HG02678 (cell line): ENCODE measurements around the gene SGMS1.
A peak's percentile ranks its signal among the peaks of the same experiment; 100 is the strongest.
"Not testable (repeated sequence)": the region's sequence is repeated elsewhere in the genome, so short reads cannot be mapped to it uniquely, and the experiment has no call there.

Experiments
- ATAC-seq: cut with Tn5 transposase; IDR thresholded peaks from one replicate; pipeline ENCODE4 v1.9.1; 2021; ENCODE audit warnings: mild to moderate bottlenecking, moderate library complexity; ENCODE audit not compliant: unreplicated experiment

Gene SGMS1

GRCh38 chr10:50561816-50562215 lies 61.9 kb downstream of the SGMS1 start:
- ATAC-seq = no peak

GRCh38 chr10:50561266-50561665 lies 62.5 kb downstream of the SGMS1 start:
- ATAC-seq = no peak

GRCh38 chr10:50560370-50560769 lies 63.4 kb downstream of the SGMS1 start:
- no peak for ATAC-seq

GRCh38 chr10:50558371-50558770 lies 65.4 kb downstream of the SGMS1 start:
- ATAC-seq = no peak

- no peak for ATAC-seq
These were observed 66.5 kb downstream of the SGMS1 start for GRCh38 chr10:50557130-50557682.

GRCh38 chr10:50556237-50557120 lies 67.3 kb downstream of the SGMS1 start:
- ATAC-seq = no peak

- no peak for ATAC-seq
These were observed 68.7 kb downstream of the SGMS1 start for GRCh38 chr10:50554995-50555568.

GRCh38 chr10:50554376-50554994 lies 69.3 kb downstream of the SGMS1 start:
- no peak for ATAC-seq

GRCh38 chr10:50552771-50553535 lies 70.8 kb downstream of the SGMS1 start:
- ATAC-seq = peak; percentile 56

GRCh38 chr10:50552308-50552707 lies 71.4 kb downstream of the SGMS1 start:
- ATAC-seq = no peak

GRCh38 chr10:50551894-50552293 lies 71.9 kb downstream of the SGMS1 start:
- ATAC-seq = no peak

- ATAC-seq = no peak
These were observed 73.4 kb downstream of the SGMS1 start for GRCh38 chr10:50550291-50550839.

- not testable (repeated sequence) for ATAC-seq
These were observed 74.6 kb downstream of the SGMS1 start for GRCh38 chr10:50549186-50549585.

- not testable (repeated sequence) for ATAC-seq
These were observed 75.3 kb downstream of the SGMS1 start for GRCh38 chr10:50548481-50548880.

- ATAC-seq = not testable (repeated sequence)
These were observed 77.5 kb downstream of the SGMS1 start for GRCh38 chr10:50546287-50546686.

- no peak for ATAC-seq
These were observed 77.9 kb downstream of the SGMS1 start for GRCh38 chr10:50545846-50546245.

- ATAC-seq = no peak
These were observed 78.8 kb downstream of the SGMS1 start for GRCh38 chr10:50544857-50545429.

- no peak for ATAC-seq
These were observed 79.5 kb downstream of the SGMS1 start for GRCh38 chr10:50544095-50544856.

- ATAC-seq = no peak
These were observed 80.9 kb downstream of the SGMS1 start for GRCh38 chr10:50542871-50543270.
